22Rv1 (cell line): ENCODE measurements around the gene LRCH3.

Experiments
- H3K27ac ChIP-seq: fragments of 450-650 bp; 2 replicates; pipeline ENCODE4 v1.5.1; 2017
- CTCF ChIP-seq: fragments of 450-650 bp; IDR thresholded peaks from 2 replicates; pipeline ENCODE4 v1.5.1; 2017; ENCODE audit warnings: mild to moderate bottlenecking
- ZFX ChIP-seq: fragments of 450-650 bp; IDR thresholded peaks from 2 replicates; pipeline ENCODE4 v1.6.1; 2017; ENCODE audit warnings: antibody characterized with exemption, borderline replicate concordance

The LRCH3 gene

GRCh38 chr3:197811343-197811742 is 20.3 kb downstream of the LRCH3 start:
- no peak overlapping the region for H3K27ac ChIP-seq
- TF ChIP-seq ZFX, result no peak
- no peak for TF ChIP-seq CTCF

GRCh38 chr3:197814372-197814771 is 23.3 kb downstream of the LRCH3 start:
- no peak overlapping the region for H3K27ac ChIP-seq
- TF ChIP-seq ZFX (no peak), CTCF (no peak)

- no peak for TF ChIP-seq ZFX
- no peak for TF ChIP-seq CTCF
- peak overlapping the region; percentile 71 for H3K27ac ChIP-seq
Observed at GRCh38 chr3:197820550-197821335, 29.7 kb downstream of the LRCH3 start.

- TF ChIP-seq CTCF (no peak), ZFX (no peak)
- H3K27ac ChIP-seq, result no peak overlapping the region
Observed at GRCh38 chr3:197829397-197830045, 38.5 kb downstream of the LRCH3 start.

GRCh38 chr3:197830308-197830966 is 39.4 kb downstream of the LRCH3 start:
- H3K27ac ChIP-seq, result no peak overlapping the region
- TF ChIP-seq ZFX (no peak), CTCF (no peak)

GRCh38 chr3:197830967-197831313 is 39.9 kb downstream of the LRCH3 start:
- TF ChIP-seq CTCF (no peak), ZFX (no peak)
- no peak overlapping the region for H3K27ac ChIP-seq
